Fibroblast of lung (primary cell): ENCODE measurements around the gene PLD5. TPM values are rescaled to one million over a fixed set of nuclear protein-coding genes. Genes with fewer than 3 reads are reported as not detected.

Experiments
- DNase-seq, 2 donors: peaks; one replicate each; pipeline versions ENCODE4 v3.0.0 to v3.0.0-alpha.2; 2010; ENCODE audit warnings: low read depth in 2 of 2
- H2AFZ ChIP-seq: 2 replicates; pipeline ENCODE4 v1.5.1; 2012; ENCODE audit warnings: low read length, control low read depth, inconsistent platforms
- H3K27ac ChIP-seq: 2 replicates; pipeline ENCODE4 v1.5.1; 2011; ENCODE audit warnings: low read length, control low read depth; ENCODE audit not compliant: insufficient read depth
- H3K27me3 ChIP-seq: 2 replicates; pipeline ENCODE4 v1.5.1; 2011; ENCODE audit warnings: mild to moderate bottlenecking, low read length; ENCODE audit not compliant: control insufficient read depth, insufficient read depth
- H3K36me3 ChIP-seq: 2 replicates; pipeline ENCODE4 v1.5.1; 2011; ENCODE audit warnings: low read length; ENCODE audit not compliant: control insufficient read depth, insufficient read depth
- H3K4me1 ChIP-seq: 2 replicates; pipeline ENCODE4 v1.5.1; 2011; ENCODE audit warnings: low read length; ENCODE audit not compliant: control insufficient read depth, insufficient read depth; ENCODE audit errors: extremely low read depth
- H3K4me2 ChIP-seq: 2 replicates; pipeline ENCODE4 v1.5.1; 2011; ENCODE audit warnings: low read length, control low read depth; ENCODE audit not compliant: insufficient read depth; ENCODE audit errors: extremely low read depth
- H3K4me3 ChIP-seq, 4 experiments: fragments of 200-600 bp in 1 of 4; sonication (generic) in 1 of 4; replicated peaks in 1 of 4; 2 replicates each; pipeline ENCODE4 v1.5.1; 2011 to 2016; ENCODE audit warnings: low read length in 4 of 4, low read depth in 3 of 4, mild to moderate bottlenecking in 3 of 4, control low read depth in 2 of 4, inconsistent platforms in 1 of 4, mixed read lengths in 1 of 4; ENCODE audit not compliant: insufficient read depth in 1 of 4; ENCODE audit errors: control extremely low read depth in 1 of 4
- H3K79me2 ChIP-seq: 2 replicates; pipeline ENCODE4 v1.5.1; 2012; ENCODE audit warnings: mild to moderate bottlenecking, low read length, inconsistent platforms; ENCODE audit not compliant: control insufficient read depth, insufficient read depth
- H3K9ac ChIP-seq: 2 replicates; pipeline ENCODE4 v1.5.1; 2011; ENCODE audit warnings: mild to moderate bottlenecking, low read length, control low read depth; ENCODE audit not compliant: insufficient read depth
- H3K9me3 ChIP-seq: 2 replicates; pipeline ENCODE4 v1.5.1; 2012; ENCODE audit warnings: low read depth, low read length; ENCODE audit not compliant: control insufficient read depth, insufficient read depth
- H4K20me1 ChIP-seq: 2 replicates; pipeline ENCODE4 v1.5.1; 2011; ENCODE audit warnings: low read length; ENCODE audit not compliant: control insufficient read depth, insufficient read depth; ENCODE audit errors: extremely low read depth
- CTCF ChIP-seq, 2 donors: IDR thresholded peaks in 1 of 2; conservative IDR thresholded peaks in 1 of 2; 1 replicate in 1 of 2; 2 replicates in 1 of 2; pipeline ENCODE4 v1.5.1; 2011 to 2012; ENCODE audit warnings: low read length in 2 of 2, control low read depth in 1 of 2, inconsistent platforms in 1 of 2, low read depth in 1 of 2, mild to moderate bottlenecking in 1 of 2
- EZH2 ChIP-seq: IDR thresholded peaks from 2 replicates; pipeline ENCODE4 v1.5.1; 2012; ENCODE audit warnings: low read length, control low read depth, mild to moderate bottlenecking; ENCODE audit errors: missing control alignments
- polyA plus RNA-seq, 2 donors: library from polyadenylated mRNA; depleted of rRNA in 1 of 2; stranded (reverse) in 1 of 2; unstranded in 1 of 2; fragments of >200 nt; gene quantifications; 2 replicates each; pipeline ENCODE4 v1.2.1, GENCODE V29; 2011 to 2012; ENCODE audit warnings: missing spikeins in 1 of 2
- total RNA-seq: library from RNA; depleted of rRNA; stranded (reverse); fragments of >200 nt; gene quantifications from 2 replicates; pipeline ENCODE4 v1.2.1, GENCODE V29; 2014

PLD5 gene
- total and polyA plus RNA-seq, 2 donors (not counting 1 experiment from before 2014, with no cell fraction given), result under 0.01 to 0.02 TPM

GRCh38 chr1:242428399-242429190, 95.9 kb downstream of the PLD5 start:
- Histone ChIP-seq H3K4me3 (no peak overlapping the region), H3K27me3 (no peaks in the 10 kb centered on the region), H3K79me2 (no peaks in the 10 kb centered on the region)

GRCh38 chr1:242427519-242427918, 97.0 kb downstream of the PLD5 start:
- no peak overlapping the region for H3K4me3 ChIP-seq
- H4K20me1 ChIP-seq, result no peaks in the 10 kb centered on the region
- H3K36me3 ChIP-seq, result no peaks in the 10 kb centered on the region
- H2AFZ ChIP-seq, result no peak overlapping the region
- H3K4me1 ChIP-seq, result no peaks in the 10 kb centered on the region
- H3K9me3 ChIP-seq, result no peaks in the 10 kb centered on the region
- H3K9ac ChIP-seq, result no peak overlapping the region
- no peak overlapping the region for H3K4me2 ChIP-seq
- no peak for DNase-seq
- H3K27me3 ChIP-seq, result no peaks in the 10 kb centered on the region
- H3K79me2 ChIP-seq, result no peaks in the 10 kb centered on the region
- no peak overlapping the region for H3K27ac ChIP-seq
- TF ChIP-seq CTCF (conservative IDR thresholded peaks at IDR 0.05 in 1 of 2, IDR thresholded peaks at IDR 0.05 in 1 of 2; ENCODE audit: low read depth in 1 of 2, low read length in 2 of 2), result no peak
- TF ChIP-seq EZH2, result no peak

More at GRCh38 chr1:242428399-242429190, 95.9 kb downstream of the PLD5 start:
- DNase-seq, result no peak
- H3K9ac ChIP-seq, result no peak overlapping the region
- no peak overlapping the region for H2AFZ ChIP-seq
- no peak for TF ChIP-seq CTCF (conservative IDR thresholded peaks at IDR 0.05 in 1 of 2, IDR thresholded peaks at IDR 0.05 in 1 of 2; ENCODE audit: low read depth in 1 of 2, low read length in 2 of 2)
- no peak for TF ChIP-seq EZH2
- H3K9me3 ChIP-seq, result no peaks in the 10 kb centered on the region
- no peaks in the 10 kb centered on the region for H4K20me1 ChIP-seq
- H3K27ac ChIP-seq, result no peak overlapping the region
- no peaks in the 10 kb centered on the region for H3K36me3 ChIP-seq
- H3K4me2 ChIP-seq, result no peak overlapping the region
- no peaks in the 10 kb centered on the region for H3K4me1 ChIP-seq

- Histone ChIP-seq H3K36me3 (no peaks in the 10 kb centered on the region), H3K9ac (no peak overlapping the region), H3K27ac (no peak overlapping the region), H3K79me2 (no peaks in the 10 kb centered on the region), H3K4me1 (no peaks in the 10 kb centered on the region), H2AFZ (no peak overlapping the region), H3K4me2 (no peak overlapping the region), H4K20me1 (no peaks in the 10 kb centered on the region), H3K27me3 (no peaks in the 10 kb centered on the region), H3K4me3 (no peak overlapping the region), H3K9me3 (no peaks in the 10 kb centered on the region)
- DNase-seq, result no peak
- TF ChIP-seq CTCF (conservative IDR thresholded peaks at IDR 0.05 in 1 of 2, IDR thresholded peaks at IDR 0.05 in 1 of 2; ENCODE audit: low read depth in 1 of 2, low read length in 2 of 2) (no peak), EZH2 (no peak)
Observed at GRCh38 chr1:242426271-242426905, 98.1 kb downstream of the PLD5 start.
